HG03378 (cell line): ENCODE measurements around the gene HPCA.
"Not testable (repeated sequence)": the region's sequence is repeated elsewhere in the genome, so short reads cannot be mapped to it uniquely, and the experiment has no call there.

ENCODE experiments used
- ATAC-seq: cut with Tn5 transposase; IDR thresholded peaks from one replicate; pipeline ENCODE4 v1.9.1; 2021; ENCODE audit warnings: mild to moderate bottlenecking, moderate library complexity; ENCODE audit not compliant: unreplicated experiment

The HPCA gene

GRCh38 chr1:32900956-32901822 is 14.9 kb downstream of the HPCA start, which contains the start of gene TMEM54:
TSS of gene TMEM54 (minus strand) at chr1:32901389. CDS start at chr1:32901238, 151 bp downstream.
- no peak for ATAC-seq

GRCh38 chr1:32901823-32902534 is 15.7 kb downstream of the HPCA start:
- ATAC-seq: no peak

GRCh38 chr1:32902535-32902920 is 16.2 kb downstream of the HPCA start:
- no peak for ATAC-seq

- ATAC-seq: no peak
These were observed 17.9 kb downstream of the HPCA start for GRCh38 chr1:32903991-32904785.

GRCh38 chr1:32904797-32905196 is 18.5 kb downstream of the HPCA start:
- no peak for ATAC-seq

- ATAC-seq: not testable (repeated sequence)
These were observed 19.3 kb downstream of the HPCA start for GRCh38 chr1:32905588-32905987.

GRCh38 chr1:32906654-32907053 is 20.4 kb downstream of the HPCA start:
- no peak for ATAC-seq

- no peak for ATAC-seq
These were observed 21.1 kb downstream of the HPCA start for GRCh38 chr1:32907435-32907834.

- ATAC-seq: no peak
These were observed 24.0 kb downstream of the HPCA start for GRCh38 chr1:32910319-32910718.

GRCh38 chr1:32915766-32916706 is 29.7 kb downstream of the HPCA start:
- no peak for ATAC-seq

GRCh38 chr1:32917521-32917920 is 31.2 kb downstream of the HPCA start:
- no peak for ATAC-seq

- ATAC-seq: no peak
These were observed 31.9 kb downstream of the HPCA start for GRCh38 chr1:32918179-32918578.

- ATAC-seq: no peak
These were observed 33.8 kb downstream of the HPCA start for GRCh38 chr1:32919811-32920733.

GRCh38 chr1:32920833-32921232 is 34.5 kb downstream of the HPCA start:
- ATAC-seq: no peak

GRCh38 chr1:32924881-32925344 is 38.6 kb downstream of the HPCA start:
- no peak for ATAC-seq

GRCh38 chr1:32925403-32926162 is 39.3 kb downstream of the HPCA start:
- ATAC-seq: no peak

GRCh38 chr1:32926562-32926961 is 40.3 kb downstream of the HPCA start:
- no peak for ATAC-seq

GRCh38 chr1:32927441-32927840 is 41.1 kb downstream of the HPCA start:
- no peak for ATAC-seq
